Measurements from ENCODE around the gene PCCB. TPM values are rescaled to one million over a fixed set of nuclear protein-coding genes. Genes with fewer than 3 reads are reported as not detected.

PCCB gene
- total RNA-seq, 1 experiment from 2014 or later: 53.5 TPM

DNA sequence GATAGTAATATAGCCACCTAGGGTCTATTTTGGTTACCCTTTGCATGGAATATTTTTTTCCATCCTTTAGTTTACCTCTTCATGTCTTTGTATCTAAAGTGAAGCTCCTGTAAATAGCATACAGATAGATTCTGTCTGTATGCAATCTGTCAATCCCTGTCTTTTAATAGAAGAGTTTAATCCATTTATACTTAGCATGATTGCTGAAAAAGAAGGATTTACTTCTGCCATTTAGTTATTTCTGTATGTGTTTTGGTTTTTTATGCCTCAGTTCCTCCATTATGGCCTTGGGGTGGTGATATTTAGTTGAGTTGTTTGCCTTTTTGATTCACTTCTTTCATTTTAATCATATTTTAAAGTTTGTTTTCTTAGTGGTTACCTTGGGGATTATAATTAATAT lies 29.0 kb downstream of the PCCB start:
- no peak for DNase-seq
- intact Hi-C loops (cut with micrococcal nuclease): no loop called here
- no peak for ATAC-seq

DNA sequence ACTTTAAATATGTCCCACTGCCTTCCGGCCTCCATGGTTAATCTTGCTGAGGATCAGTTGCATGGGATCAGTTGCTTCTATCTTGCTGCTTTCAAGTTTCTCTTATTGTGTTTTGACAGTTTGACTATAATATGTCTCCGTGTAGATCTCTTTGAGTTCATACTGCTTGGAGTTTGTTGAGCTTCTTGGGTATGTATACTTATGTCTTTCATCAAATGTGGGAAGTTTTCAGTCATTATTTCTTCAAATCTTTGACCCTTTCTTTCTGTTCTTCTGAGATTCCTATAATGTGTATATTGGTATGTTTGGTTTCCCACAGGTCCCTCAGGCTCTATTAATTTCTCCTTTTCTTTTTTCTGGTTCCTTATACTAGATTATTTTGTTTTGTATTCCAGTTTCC lies 30.8 kb downstream of the PCCB start:
- no peaks in the 10 kb centered on the region for H3K4me1 ChIP-seq (ENCODE audit: insufficient read depth, low read length)
- no peaks in the 10 kb centered on the region for H4K20me1 ChIP-seq (ENCODE audit: low read length)
- H3K9ac ChIP-seq (ENCODE audit: low read length): no peak overlapping the region
- H3K4me2 ChIP-seq (ENCODE audit: low read length): no peak overlapping the region
- H3K27ac ChIP-seq (ENCODE audit: low read length): no peak overlapping the region
- intact Hi-C loops (cut with micrococcal nuclease): no loop called here
- no peaks in the 10 kb centered on the region for H3K27me3 ChIP-seq (ENCODE audit: low read length)
- ChIA-PET POLR2A (ENCODE audit: unreplicated experiment) (no interaction called here), CTCF (no interaction called here)
- H3F3A ChIP-seq (ENCODE audit: low read length, unreplicated experiment): no peaks in the 10 kb centered on the region
- peaks cover 30% of the 10 kb centered on the region for H3K36me3 ChIP-seq (ENCODE audit: low read depth, low read length)
- H3K4me3 ChIP-seq (ENCODE audit: low read length): no peak overlapping the region
- DNase-seq (no peak), ATAC-seq (no peak)
- H3K9me2 ChIP-seq (replicated peaks; ENCODE audit: low read length): no peaks in the 10 kb centered on the region
- H3K9me3 ChIP-seq (ENCODE audit: low read length): 0 out of 2 replicates have a peak, but pooled peaks cover 4% of the 10 kb centered on the region
- no peak overlapping the region for H2AFZ ChIP-seq (ENCODE audit: low read length)
- TF ChIP-seq EZH2 (IDR thresholded peaks at IDR 0.05; ENCODE audit: low read length, unreplicated experiment) (no peak), EZH2phosphoT487 (IDR thresholded peaks at IDR 0.05; ENCODE audit: borderline replicate concordance, low read length) (no peak)
- TF ChIP-seq, protein P1, sequence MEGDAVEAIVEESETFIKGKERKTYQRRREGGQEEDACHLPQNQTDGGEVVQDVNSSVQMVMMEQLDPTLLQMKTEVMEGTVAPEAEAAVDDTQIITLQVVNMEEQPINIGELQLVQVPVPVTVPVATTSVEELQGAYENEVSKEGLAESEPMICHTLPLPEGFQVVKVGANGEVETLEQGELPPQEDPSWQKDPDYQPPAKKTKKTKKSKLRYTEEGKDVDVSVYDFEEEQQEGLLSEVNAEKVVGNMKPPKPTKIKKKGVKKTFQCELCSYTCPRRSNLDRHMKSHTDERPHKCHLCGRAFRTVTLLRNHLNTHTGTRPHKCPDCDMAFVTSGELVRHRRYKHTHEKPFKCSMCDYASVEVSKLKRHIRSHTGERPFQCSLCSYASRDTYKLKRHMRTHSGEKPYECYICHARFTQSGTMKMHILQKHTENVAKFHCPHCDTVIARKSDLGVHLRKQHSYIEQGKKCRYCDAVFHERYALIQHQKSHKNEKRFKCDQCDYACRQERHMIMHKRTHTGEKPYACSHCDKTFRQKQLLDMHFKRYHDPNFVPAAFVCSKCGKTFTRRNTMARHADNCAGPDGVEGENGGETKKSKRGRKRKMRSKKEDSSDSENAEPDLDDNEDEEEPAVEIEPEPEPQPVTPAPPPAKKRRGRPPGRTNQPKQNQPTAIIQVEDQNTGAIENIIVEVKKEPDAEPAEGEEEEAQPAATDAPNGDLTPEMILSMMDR (conservative IDR thresholded peaks at IDR 0.05; ENCODE audit: low read depth, low read length): no peak
- no TSS peak for BruUV-seq (replicated peaks)
- H3K79me2 ChIP-seq (ENCODE audit: low read length): no peaks in the 10 kb centered on the region

More for the DNA sequence above, 29.0 kb downstream of the PCCB start:
- H3K27ac ChIP-seq (ENCODE audit: low read length): no peak overlapping the region
- H3K4me2 ChIP-seq (ENCODE audit: low read length): no peak overlapping the region
- peaks cover 25% of the 10 kb centered on the region for H3K36me3 ChIP-seq (ENCODE audit: low read depth, low read length)
- no peaks in the 10 kb centered on the region for H3K27me3 ChIP-seq (ENCODE audit: low read length)
- 0 out of 2 replicates have a peak, but pooled peaks cover 4% of the 10 kb centered on the region for H3K9me3 ChIP-seq (ENCODE audit: low read length)
- CTCF ChIA-PET: no interaction called here
- H3K9ac ChIP-seq (ENCODE audit: low read length): no peak overlapping the region
- no peaks in the 10 kb centered on the region for H3F3A ChIP-seq (ENCODE audit: low read length, unreplicated experiment)
- no TSS peak for BruUV-seq (replicated peaks)
- TF ChIP-seq EZH2phosphoT487 (IDR thresholded peaks at IDR 0.05; ENCODE audit: borderline replicate concordance, low read length) (no peak), EZH2 (IDR thresholded peaks at IDR 0.05; ENCODE audit: low read length, unreplicated experiment) (no peak)
- TF ChIP-seq, protein P1 (conservative IDR thresholded peaks at IDR 0.05; ENCODE audit: low read depth, low read length): no peak
- POLR2A ChIA-PET (ENCODE audit: unreplicated experiment): no interaction called here
- H3K4me3 ChIP-seq (ENCODE audit: low read length): no peak overlapping the region
- H4K20me1 ChIP-seq (ENCODE audit: low read length): no peaks in the 10 kb centered on the region
- H3K4me1 ChIP-seq (ENCODE audit: insufficient read depth, low read length): no peaks in the 10 kb centered on the region
- H3K9me2 ChIP-seq (replicated peaks; ENCODE audit: low read length): no peaks in the 10 kb centered on the region
- no peak overlapping the region for H2AFZ ChIP-seq (ENCODE audit: low read length)
- H3K79me2 ChIP-seq (ENCODE audit: low read length): no peaks in the 10 kb centered on the region

DNA sequence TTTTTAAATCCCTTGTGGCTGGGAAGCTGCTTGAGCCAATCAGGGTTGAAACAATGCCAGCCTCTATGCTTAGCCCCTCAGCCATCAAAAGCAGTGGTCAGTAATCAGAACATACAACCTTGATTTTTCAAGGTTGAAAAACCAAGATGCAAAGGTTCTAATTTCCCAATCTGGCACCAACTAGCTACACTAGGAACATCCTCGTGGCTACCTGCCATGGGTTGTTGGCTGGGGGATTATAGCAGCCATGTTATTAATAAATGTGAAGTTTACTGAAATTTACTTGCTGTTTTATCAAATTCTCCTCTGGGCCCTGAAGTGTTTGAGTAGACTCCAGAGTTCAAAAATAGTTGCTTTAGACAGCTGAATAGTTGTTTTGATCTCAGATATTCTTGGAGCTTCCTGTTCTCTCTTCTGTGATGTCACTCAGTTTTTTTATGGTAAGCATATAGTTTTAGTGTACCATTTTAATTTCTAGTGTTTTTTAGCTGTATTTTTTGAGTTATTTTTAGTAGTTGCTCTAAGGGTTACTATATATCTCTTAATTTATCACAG lies 31.9 kb downstream of the PCCB start:
- CTCF ChIA-PET: no interaction called here
- no TSS peak for BruUV-seq (replicated peaks)
- no peaks in the 10 kb centered on the region for H3F3A ChIP-seq (ENCODE audit: low read length, unreplicated experiment)

More for the DNA sequence above, 31.9 kb downstream of the PCCB start:
- POLR2A ChIA-PET (ENCODE audit: unreplicated experiment): no interaction called here
- Histone ChIP-seq H3K4me1 (ENCODE audit: insufficient read depth, low read length) (no peaks in the 10 kb centered on the region), H4K20me1 (ENCODE audit: low read length) (no peaks in the 10 kb centered on the region), H3K36me3 (ENCODE audit: low read depth, low read length) (peaks cover 30% of the 10 kb centered on the region), H3K4me2 (ENCODE audit: low read length) (no peak overlapping the region), H3K4me3 (ENCODE audit: low read length) (no peak overlapping the region), H3K27ac (ENCODE audit: low read length) (no peak overlapping the region), H3K9ac (ENCODE audit: low read length) (no peak overlapping the region), H3K9me2 (replicated peaks; ENCODE audit: low read length) (no peaks in the 10 kb centered on the region), H3K27me3 (ENCODE audit: low read length) (no peaks in the 10 kb centered on the region), H3K79me2 (ENCODE audit: low read length) (no peaks in the 10 kb centered on the region), H2AFZ (ENCODE audit: low read length) (no peak overlapping the region), H3K9me3 (ENCODE audit: low read length) (0 out of 2 replicates have a peak, but pooled peaks cover 4% of the 10 kb centered on the region)
- intact Hi-C loops (cut with micrococcal nuclease): no loop called here
- DNase-seq (no peak), ATAC-seq (no peak)
- TF ChIP-seq EZH2phosphoT487 (IDR thresholded peaks at IDR 0.05; ENCODE audit: borderline replicate concordance, low read length) (no peak), EZH2 (IDR thresholded peaks at IDR 0.05; ENCODE audit: low read length, unreplicated experiment) (no peak)
- TF ChIP-seq, protein P1 (conservative IDR thresholded peaks at IDR 0.05; ENCODE audit: low read depth, low read length): no peak
